Raji (cell line): ENCODE data around the gene SLC24A4.

ENCODE experiments used
- POLR2A ChIP-seq: IDR thresholded peaks from 2 replicates; pipeline ENCODE4 v1.6.1; 2011; ENCODE audit warnings: low read depth, low read length, control low read depth; ENCODE audit not compliant: insufficient read depth

Gene SLC24A4

GRCh38 chr14:92401561-92401960 is 78.6 kb downstream of the SLC24A4 start:
- no peak for TF ChIP-seq POLR2A

GRCh38 chr14:92404018-92404417 is 81.1 kb downstream of the SLC24A4 start:
- no peak for TF ChIP-seq POLR2A

GRCh38 chr14:92404421-92404820 is 81.5 kb downstream of the SLC24A4 start:
- TF ChIP-seq POLR2A: no peak

- TF ChIP-seq POLR2A: no peak
Observed at GRCh38 chr14:92404938-92405337, 82.0 kb downstream of the SLC24A4 start.

GRCh38 chr14:92407410-92407809 is 84.4 kb downstream of the SLC24A4 start:
- no peak for TF ChIP-seq POLR2A

- TF ChIP-seq POLR2A: no peak
Observed at GRCh38 chr14:92409043-92409442, 86.1 kb downstream of the SLC24A4 start.

GRCh38 chr14:92411135-92411534 is 88.2 kb downstream of the SLC24A4 start:
- TF ChIP-seq POLR2A: no peak

- no peak for TF ChIP-seq POLR2A
Observed at GRCh38 chr14:92411941-92412340, 89.0 kb downstream of the SLC24A4 start.

- TF ChIP-seq POLR2A: no peak
Observed at GRCh38 chr14:92412912-92413311, 89.9 kb downstream of the SLC24A4 start.

- TF ChIP-seq POLR2A: no peak
Observed at GRCh38 chr14:92413379-92413778, 90.4 kb downstream of the SLC24A4 start.

GRCh38 chr14:92414690-92415445 is 91.9 kb downstream of the SLC24A4 start:
- TF ChIP-seq POLR2A: no peak

GRCh38 chr14:92415969-92416368 is 93.0 kb downstream of the SLC24A4 start:
- no peak for TF ChIP-seq POLR2A

GRCh38 chr14:92416544-92416943 is 93.6 kb downstream of the SLC24A4 start:
- TF ChIP-seq POLR2A: no peak

- TF ChIP-seq POLR2A: no peak
Observed at GRCh38 chr14:92417759-92418158, 94.8 kb downstream of the SLC24A4 start.

GRCh38 chr14:92421751-92422150 is 98.8 kb downstream of the SLC24A4 start:
- TF ChIP-seq POLR2A: no peak

GRCh38 chr14:92425101-92425500 is 102.1 kb downstream of the SLC24A4 start:
- TF ChIP-seq POLR2A: no peak

GRCh38 chr14:92426237-92426636 is 103.3 kb downstream of the SLC24A4 start:
- no peak for TF ChIP-seq POLR2A
